Transverse colon (tissue), 4 donors: ENCODE data around the gene LRRTM2. TPM values are rescaled to one million over a fixed set of nuclear protein-coding genes. Genes with fewer than 3 reads are reported as not detected.

Experiments
- DNase-seq: peaks from one replicate; pipeline ENCODE4 v3.0.0-alpha.2; 2019
- H3K27ac ChIP-seq, 4 donors: fragments of 200-600 bp; sonication (generic); 2 replicates each; pipeline ENCODE4 v1.5.1; 2016 to 2018; ENCODE audit warnings: inconsistent platforms in 4 of 4
- H3K27me3 ChIP-seq: fragments of 200-600 bp; sonication (generic); 2 replicates; pipeline ENCODE4 v1.5.1; 2017; ENCODE audit warnings: inconsistent platforms
- H3K36me3 ChIP-seq, 4 donors: fragments of 200-600 bp; sonication (generic); 2 replicates each; pipeline ENCODE4 v1.5.1; 2017 to 2019; ENCODE audit warnings: inconsistent platforms in 4 of 4
- H3K4me1 ChIP-seq, 4 donors: fragments of 200-600 bp; sonication (generic); 2 replicates each; pipeline ENCODE4 v1.5.1; 2017 to 2020; ENCODE audit warnings: inconsistent platforms in 4 of 4
- H3K4me3 ChIP-seq, 4 donors: fragments of 200-600 bp; sonication (generic); 1 replicate in 1 of 4; 2 replicates in 3 of 4; pipeline versions ENCODE4 v1.5.1 to v1.6.1; 2017 to 2019; ENCODE audit warnings: inconsistent platforms in 4 of 4
- H3K9me3 ChIP-seq, 2 donors: fragments of 200-600 bp; sonication (generic); 2 replicates each; pipeline ENCODE4 v1.5.1; 2017 to 2019; ENCODE audit warnings: inconsistent platforms in 2 of 2
- CTCF ChIP-seq, 5 experiments: fragments of 200-600 bp in 3 of 5; fragments of 450-650 bp in 2 of 5; sonication (generic) in 3 of 5; IDR thresholded peaks; 1 replicate in 2 of 5; 2 replicates in 3 of 5; pipeline ENCODE4 v1.5.1; 2016 to 2017; ENCODE audit warnings: antibody characterized with exemption in 5 of 5, inconsistent platforms in 3 of 5, mild to moderate bottlenecking in 2 of 5, moderate library complexity in 1 of 5
- EP300 ChIP-seq: sonication (generic); formaldehyde crosslinking; IDR thresholded peaks from one replicate; pipeline ENCODE4 v1.6.1; 2017; ENCODE audit warnings: antibody characterized with exemption, low read depth
- POLR2A ChIP-seq: fragments of 450-650 bp; IDR thresholded peaks from one replicate; pipeline ENCODE4 v1.6.1; 2016; ENCODE audit warnings: antibody characterized with exemption, mild to moderate bottlenecking, moderate library complexity
- POLR2AphosphoS5 ChIP-seq, 3 donors: sonication (generic); formaldehyde crosslinking; IDR thresholded peaks; one replicate each; pipeline ENCODE4 v1.6.1; 2016; ENCODE audit warnings: antibody characterized with exemption in 3 of 3
- WGBS, 2 donors: methylation state at CpG; one replicate each; pipeline ENCODE4 v1.1.5; 2018; ENCODE audit warnings: low coverage in 1 of 2; 5-methylcytosine and 5-hydroxymethylcytosine counted together
- in situ Hi-C, 4 donors: fragments of 200-750 bp; cut with MboI; loops; one replicate each; pipeline versions ENCODE4 v1.15.0 to v1.15.1; 2017; ENCODE audit warnings: low sequenced_read_pairs in 3 of 4, low pct_ligation_motif_present in 1 of 4, low pct_unique_long_range_greater_than_20kb in 1 of 4
- intact Hi-C: fragments of 100-400 bp; cut with DNase I; formaldehyde crosslinking; loops from one replicate; pipeline ENCODE4 v1.15.1; 2023; ENCODE audit warnings: low total_unique reads
- total RNA-seq, 4 donors: library from RNA; depleted of rRNA; stranded (reverse); fragments of >200 nt; gene quantifications; one replicate each; pipeline ENCODE4 v1.1.0, GENCODE V29; 2016

Gene LRRTM2
- total RNA-seq, 4 donors from 2014 or later: 0.32 to 1.5 (median 1.1) TPM; not detected in 1

GRCh38 chr5:138903130-138903775 lies 28.1 kb upstream of the LRRTM2 start:
- H3K27ac ChIP-seq: peak overlapping the region in 2 of 4 donors; percentile 14 to 16

GRCh38 chr5:138901716-138902115 lies 26.6 kb upstream of the LRRTM2 start:
- TF ChIP-seq CTCF (IDR thresholded peaks at IDR 0.05) (no peak), EP300 (no peak), POLR2A (no peak), POLR2AphosphoS5 (IDR thresholded peaks at IDR 0.05) (no peak)
- DNase-seq: no peak
- intact Hi-C loops (no loop called here), in situ Hi-C loops (no loop called here)
- Histone ChIP-seq H3K27ac (no peak overlapping the region), H3K4me1 (peaks cover 0 to 10% (median 3%) of the 10 kb centered on the region in 4 donors), H3K27me3 (no peaks in the 10 kb centered on the region), H3K9me3 (no peaks in the 10 kb centered on the region), H3K36me3 (peaks cover 0 to 19% (median 7%) of the 10 kb centered on the region in 4 donors), H3K4me3 (no peak overlapping the region)
- WGBS, 2 donors: 88% methylated on average over 2 of the region's 2 CpGs; no CpG with 5 or more reads in 1 of the 2 donors

More at GRCh38 chr5:138903130-138903775, 28.1 kb upstream of the LRRTM2 start:
- peaks cover 0 to 10% (median 3%) of the 10 kb centered on the region in 4 donors for H3K4me1 ChIP-seq
- no peak overlapping the region for H3K4me3 ChIP-seq
- TF ChIP-seq POLR2AphosphoS5 (IDR thresholded peaks at IDR 0.05): peak in 1 of 3 donors; percentile 13
- TF ChIP-seq CTCF (IDR thresholded peaks at IDR 0.05): no peak
- no peaks in the 10 kb centered on the region for H3K27me3 ChIP-seq
- no peak for DNase-seq
- peaks cover 0 to 23% (median 7%) of the 10 kb centered on the region in 4 donors for H3K36me3 ChIP-seq
- intact Hi-C loops (no loop called here), in situ Hi-C loops (no loop called here)
- 38 to 58% methylated on average over 3 to 10 of the region's 10 CpGs for WGBS, 2 donors
- no peaks in the 10 kb centered on the region for H3K9me3 ChIP-seq

GRCh38 chr5:138900281-138900965 lies 25.3 kb upstream of the LRRTM2 start:
- no peak overlapping the region for H3K27ac ChIP-seq
- H3K27me3 ChIP-seq: no peaks in the 10 kb centered on the region
- H3K9me3 ChIP-seq: no peaks in the 10 kb centered on the region
- no peak for DNase-seq
- in situ Hi-C loops: no loop called here
- no peak overlapping the region for H3K4me3 ChIP-seq
- H3K36me3 ChIP-seq: peaks cover 0 to 15% (median 4%) of the 10 kb centered on the region in 4 donors
- WGBS, 2 donors: 70 to 88% methylated on average over 6 of the region's 6 CpGs
- H3K4me1 ChIP-seq: peaks cover 0 to 10% (median 3%) of the 10 kb centered on the region in 4 donors
- intact Hi-C loops: no loop called here
- TF ChIP-seq POLR2AphosphoS5 (IDR thresholded peaks at IDR 0.05): no peak
- no peak for TF ChIP-seq CTCF (IDR thresholded peaks at IDR 0.05)
- no peak for TF ChIP-seq EP300
- TF ChIP-seq POLR2A: no peak

GRCh38 chr5:138898742-138899141 lies 23.6 kb upstream of the LRRTM2 start:
- in situ Hi-C loops: no loop called here
- Histone ChIP-seq H3K27ac (no peak overlapping the region), H3K36me3 (peaks cover 0 to 6% (median 0%) of the 10 kb centered on the region in 4 donors), H3K4me3 (no peak overlapping the region), H3K9me3 (no peaks in the 10 kb centered on the region), H3K27me3 (no peaks in the 10 kb centered on the region), H3K4me1 (peaks cover 0 to 9% (median 3%) of the 10 kb centered on the region in 4 donors)
- no peak for TF ChIP-seq EP300
- no peak for TF ChIP-seq POLR2AphosphoS5 (IDR thresholded peaks at IDR 0.05)
- TF ChIP-seq CTCF (IDR thresholded peaks at IDR 0.05): no peak
- no peak for TF ChIP-seq POLR2A
- 89 to 93% methylated on average over 2 of the region's 2 CpGs for WGBS, 2 donors
- no peak for DNase-seq
- intact Hi-C loops: no loop called here
